Smooth muscle cell (in vitro differentiated cells): ENCODE results near the gene PRR15. TPM values are rescaled to one million over a fixed set of nuclear protein-coding genes. Genes with fewer than 3 reads are reported as not detected.
"Not testable (repeated sequence)": the region's sequence is repeated elsewhere in the genome, so short reads cannot be mapped to it uniquely, and the experiment has no call there.

Experiments used
- DNase-seq: peaks from one replicate; lab custom pipeline; 2025; ENCODE audit not compliant: unreplicated experiment; lab: John Stamatoyannopoulos, UW
- H2AFZ ChIP-seq: fragments of 200-600 bp; sonication (generic); 2 replicates; pipeline ENCODE4 v1.6.0; 2016; ENCODE audit warnings: antibody characterized with exemption, low read depth, mild to moderate bottlenecking
- H3F3A ChIP-seq: fragments of 200-600 bp; sonication (generic); 2 replicates; pipeline ENCODE4 v1.6.0; 2017; ENCODE audit warnings: antibody characterized with exemption, low read depth
- H3K27ac ChIP-seq: fragments of 200-600 bp; sonication (generic); 2 replicates; pipeline ENCODE4 v1.5.1; 2016; ENCODE audit warnings: low read depth, mild to moderate bottlenecking
- H3K27me3 ChIP-seq: fragments of 200-600 bp; sonication (generic); 2 replicates; pipeline ENCODE4 v1.6.1; 2016; ENCODE audit warnings: low read depth, mild to moderate bottlenecking
- H3K36me3 ChIP-seq: fragments of 200-600 bp; sonication (generic); 2 replicates; pipeline ENCODE4 v1.5.1; 2016; ENCODE audit warnings: low read depth
- H3K4me1 ChIP-seq: fragments of 200-600 bp; sonication (generic); 2 replicates; pipeline ENCODE4 v1.5.1; 2016; ENCODE audit warnings: low read depth
- H3K4me2 ChIP-seq: fragments of 200-600 bp; sonication (generic); 2 replicates; pipeline ENCODE4 v1.6.0; 2016; ENCODE audit warnings: mild to moderate bottlenecking
- H3K4me3 ChIP-seq: fragments of 200-600 bp; sonication (generic); 2 replicates; pipeline ENCODE4 v1.5.1; 2016; ENCODE audit warnings: mild to moderate bottlenecking
- H3K79me2 ChIP-seq: fragments of 200-600 bp; sonication (generic); 2 replicates; pipeline ENCODE4 v1.6.0; 2016; ENCODE audit warnings: low read depth, mild to moderate bottlenecking
- H3K9ac ChIP-seq: fragments of 200-600 bp; sonication (generic); 2 replicates; pipeline ENCODE4 v1.6.0; 2016; ENCODE audit warnings: low read depth
- H3K9me3 ChIP-seq: fragments of 200-600 bp; sonication (generic); replicated peaks from 2 replicates; pipeline ENCODE4 v1.5.1; 2016; ENCODE audit warnings: low read depth
- H4K20me1 ChIP-seq: fragments of 200-600 bp; sonication (generic); 2 replicates; pipeline ENCODE4 v1.6.0; 2016; ENCODE audit warnings: low read depth
- CTCF ChIP-seq: fragments of 200-600 bp; sonication (generic); IDR thresholded peaks from 2 replicates; pipeline ENCODE4 v1.5.1; 2017; ENCODE audit warnings: borderline replicate concordance, mild to moderate bottlenecking, antibody characterized with exemption; ENCODE audit not compliant: insufficient read depth, poor library complexity, severe bottlenecking
- WGBS: methylation state at CpG from one replicate; pipeline ENCODE4 v1.1.7; 2016; ENCODE audit warnings: low lambda C conversion rate; 5-methylcytosine and 5-hydroxymethylcytosine counted together
- polyA plus RNA-seq: library from polyadenylated mRNA; unstranded; fragments of >200 nt; fragmentation: Nextera tagmentation; extraction: Ambion mirVana; gene quantifications from 2 replicates; pipeline ENCODE4 v1.2.1, GENCODE V29; 2016
- total RNA-seq: library from RNA; depleted of rRNA; stranded (reverse); fragments of >200 nt; gene quantifications from 2 replicates; pipeline ENCODE4 v1.2.3, GENCODE V29; 2014

PRR15 gene
- total and polyA plus RNA-seq, 2 experiments from 2014 or later = 0.96 to 3.8 TPM

DNA sequence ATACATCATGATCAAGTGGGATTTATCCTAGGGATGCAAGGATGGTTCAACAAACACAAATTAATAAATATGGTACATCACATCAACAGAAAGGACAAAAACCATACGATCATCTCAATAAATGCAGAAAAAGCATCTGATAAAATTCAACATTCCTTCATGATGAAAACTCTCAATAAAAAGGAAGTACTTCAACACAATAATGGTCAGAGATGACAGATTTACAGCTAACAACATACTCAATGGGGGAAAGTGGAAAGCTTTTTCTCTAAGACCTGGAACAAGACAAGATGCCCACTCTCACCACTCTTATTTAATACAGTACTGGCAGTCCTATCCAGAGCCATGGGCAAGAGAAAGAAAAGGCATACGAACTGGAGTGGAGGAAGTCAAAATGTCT, 39.9 kb upstream of the PRR15 start:
- TF ChIP-seq CTCF = no peak
- H3K27me3 ChIP-seq = peaks cover 3% of the 10 kb centered on the region
- H4K20me1 ChIP-seq = no peaks in the 10 kb centered on the region
- H3K79me2 ChIP-seq = no peaks in the 10 kb centered on the region
- H3F3A ChIP-seq = no peaks in the 10 kb centered on the region
- H3K4me3 ChIP-seq = no peak overlapping the region
- no peak overlapping the region for H3K9ac ChIP-seq
- peaks cover 6% of the 10 kb centered on the region for H3K9me3 ChIP-seq
- no peak for DNase-seq
- H3K36me3 ChIP-seq = no peaks in the 10 kb centered on the region
- H2AFZ ChIP-seq = no peak overlapping the region
- no peak overlapping the region for H3K4me2 ChIP-seq
- no peaks in the 10 kb centered on the region for H3K4me1 ChIP-seq
- no peak overlapping the region for H3K27ac ChIP-seq
- WGBS = 82% methylated on average over 2 of the region's 2 CpGs

DNA sequence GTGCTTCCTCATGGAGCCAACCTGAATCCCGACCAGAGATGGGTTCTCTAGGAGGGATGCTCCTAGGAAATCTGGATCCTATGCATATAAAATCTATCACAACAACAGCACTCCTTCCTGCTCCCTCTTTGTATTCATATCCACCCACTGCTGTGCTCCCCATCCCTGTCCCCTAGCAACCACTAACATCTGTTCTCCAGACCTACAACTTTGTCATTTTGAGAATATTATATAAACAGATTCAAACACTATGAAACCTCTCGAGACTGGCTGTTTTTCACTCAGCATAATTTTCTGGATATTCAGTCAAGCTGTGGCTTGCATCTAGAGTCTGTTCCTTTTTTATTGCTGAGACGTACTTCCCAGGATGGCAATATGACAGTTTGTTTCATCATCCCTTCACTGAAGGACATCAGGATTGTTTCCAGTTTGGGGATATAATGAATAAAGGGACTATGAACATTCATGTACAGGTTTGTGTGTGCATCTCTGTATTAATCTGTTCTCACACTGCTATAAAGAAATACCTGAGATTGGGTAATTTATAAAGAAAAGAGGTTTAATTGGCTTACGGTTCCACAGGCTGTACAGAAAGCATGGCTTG, 36.0 kb upstream of the PRR15 start:
- Histone ChIP-seq H3K9ac (no peak overlapping the region), H3K4me1 (no peaks in the 10 kb centered on the region), H3K9me3 (peaks cover 5% of the 10 kb centered on the region), H4K20me1 (no peaks in the 10 kb centered on the region), H3K27ac (no peak overlapping the region), H3K27me3 (no peaks in the 10 kb centered on the region), H3K36me3 (no peaks in the 10 kb centered on the region), H3K4me2 (no peak overlapping the region), H2AFZ (no peak overlapping the region), H3K4me3 (no peak overlapping the region), H3K79me2 (no peaks in the 10 kb centered on the region), H3F3A (no peaks in the 10 kb centered on the region)
- TF ChIP-seq CTCF = no peak
- DNase-seq = no peak
- 85% methylated on average over 4 of the region's 4 CpGs for WGBS

GRCh38 chr7:29528526-29528925, 35.1 kb upstream of the PRR15 start:
- not testable (repeated sequence) for H3K4me1 ChIP-seq, H4K20me1 ChIP-seq, H3K27me3 ChIP-seq, H3F3A ChIP-seq, H3K9ac ChIP-seq, DNase-seq, H3K27ac ChIP-seq, H3K79me2 ChIP-seq, H3K4me3 ChIP-seq, H3K36me3 ChIP-seq, H3K9me3 ChIP-seq, H3K4me2 ChIP-seq, H2AFZ ChIP-seq
- 70% methylated on average over 7 of the region's 7 CpGs for WGBS

GRCh38 chr7:29538389-29538788, 25.2 kb upstream of the PRR15 start:
- Histone ChIP-seq H4K20me1 (no peaks in the 10 kb centered on the region), H3K27me3 (no peaks in the 10 kb centered on the region), H3K36me3 (no peaks in the 10 kb centered on the region), H3K4me3 (no peak overlapping the region), H3K9ac (no peak overlapping the region), H3K27ac (no peak overlapping the region), H3F3A (no peaks in the 10 kb centered on the region), H3K9me3 (no peaks in the 10 kb centered on the region), H3K4me1 (no peaks in the 10 kb centered on the region), H3K79me2 (no peaks in the 10 kb centered on the region), H2AFZ (no peak overlapping the region), H3K4me2 (no peak overlapping the region)
- no peak for DNase-seq
- no peak for TF ChIP-seq CTCF
- WGBS = 56% methylated on average over 4 of the region's 4 CpGs
